Left cardiac atrium (tissue), 4 donors: ENCODE measurements around the gene CUEDC1. TPM values are rescaled to one million over a fixed set of nuclear protein-coding genes. Genes with fewer than 3 reads are reported as not detected.
A peak's percentile ranks its signal among the peaks of the same experiment; 100 is the strongest.

Experiments
- ATAC-seq, 2 donors: fragments of 200-7000 bp; cut with Tn5 transposase; one replicate each; pipeline ENCODE4 v1.9.1; 2020; ENCODE audit warnings: mild to moderate bottlenecking in 2 of 2, moderate library complexity in 2 of 2
- DNase-seq: peaks from one replicate; pipeline ENCODE4 v3.0.0-alpha.2; 2020
- intact Hi-C, 2 donors: fragments of 100-400 bp; cut with DNase I; formaldehyde crosslinking; loops; one replicate each; pipeline versions ENCODE4 v1.14.1 to v1.15.1; 2022 to 2023
- total RNA-seq, 2 donors: library from RNA; stranded (reverse); fragmentation: NEBNext Ultra II Directional; extraction: Animal tissue kit (Norgen Biotek cat#: 25700); gene quantifications; one replicate each; pipeline ENCODE4 v1.2.1, GENCODE V29; 2021
- donor health status: DM: no; HTN: yes; CAD: no.
- donor health status: DM: no; HTN: yes; CAD: no; lungs with severe emphysema.
- donor health status: DM: yes; HTN: yes; CAD: no.
- donor health status: Dilated cardiomyopathy.

Gene CUEDC1
- total RNA-seq, 2 donors from 2014 or later: 38.3 to 45.5 TPM

DNA sequence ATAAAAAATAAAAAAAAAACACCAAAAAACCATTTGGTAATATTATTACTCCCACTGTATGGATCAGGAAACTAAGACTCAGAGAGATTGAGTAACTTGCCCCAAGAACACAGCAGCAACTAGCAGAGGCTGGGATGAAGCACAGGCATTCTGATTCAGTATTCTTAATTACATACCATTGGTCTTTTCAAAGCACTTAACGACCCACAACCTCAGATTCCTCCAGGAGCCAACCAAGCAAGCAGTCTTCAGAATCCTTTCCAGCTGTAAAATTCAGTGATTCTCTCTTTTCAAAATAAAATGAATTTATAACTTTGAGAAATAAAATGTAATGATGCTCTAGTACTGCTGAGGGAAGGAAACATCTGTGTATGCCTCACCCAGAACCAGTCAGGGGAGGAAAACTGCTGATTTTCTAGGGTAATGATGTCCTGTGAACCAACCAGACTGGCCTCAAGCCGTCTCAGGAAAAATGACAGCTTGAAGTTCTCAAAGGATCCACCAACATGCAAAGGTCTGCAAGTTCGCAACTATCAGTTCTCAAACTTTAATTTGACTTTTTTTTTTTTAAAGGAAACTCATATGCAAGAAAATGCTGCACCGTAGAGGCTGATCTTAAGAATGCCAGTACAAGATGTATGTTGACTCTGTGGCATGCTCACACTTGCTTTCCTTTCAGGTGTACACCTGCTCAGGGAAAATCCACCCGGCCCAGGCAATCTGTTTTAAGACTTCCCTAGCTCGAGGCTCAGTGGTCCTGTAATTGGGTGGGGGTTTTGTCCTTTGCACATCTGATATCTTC is 9.0 kb downstream of the CUEDC1 start:
- ATAC-seq: no peak
- intact Hi-C loops: loop anchor here in 1 of 2 donors (5.0 kb wide), 1 partner anchor 54 kb away; no protein-coding TSS in a partner anchor

DNA sequence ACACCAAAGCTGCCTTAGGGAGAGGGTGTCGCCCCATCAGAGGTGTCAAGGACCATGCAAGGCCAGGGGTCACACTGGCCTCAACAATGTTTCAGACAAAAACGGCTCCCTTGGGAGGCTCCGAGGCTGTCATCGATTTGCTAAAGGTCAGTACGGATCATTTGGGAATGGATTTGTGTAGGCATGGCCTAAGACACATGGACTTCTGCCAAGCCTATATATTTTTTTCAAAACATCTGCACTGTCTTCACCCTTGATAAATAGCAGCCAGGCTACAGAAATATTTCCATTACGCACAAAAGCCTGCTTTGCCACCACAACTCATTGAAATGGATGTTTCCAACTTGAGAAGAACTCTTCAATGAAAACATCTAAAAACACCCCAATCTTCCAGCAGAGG is 10.3 kb downstream of the CUEDC1 start:
- DNase-seq (no peak), ATAC-seq (no peak)
- intact Hi-C loops: loop anchor here in 1 of 2 donors (5.0 kb wide), 1 partner anchor 53 kb away; no protein-coding TSS in a partner anchor

More for the DNA sequence above, 9.0 kb downstream of the CUEDC1 start:
- no peak for DNase-seq

DNA sequence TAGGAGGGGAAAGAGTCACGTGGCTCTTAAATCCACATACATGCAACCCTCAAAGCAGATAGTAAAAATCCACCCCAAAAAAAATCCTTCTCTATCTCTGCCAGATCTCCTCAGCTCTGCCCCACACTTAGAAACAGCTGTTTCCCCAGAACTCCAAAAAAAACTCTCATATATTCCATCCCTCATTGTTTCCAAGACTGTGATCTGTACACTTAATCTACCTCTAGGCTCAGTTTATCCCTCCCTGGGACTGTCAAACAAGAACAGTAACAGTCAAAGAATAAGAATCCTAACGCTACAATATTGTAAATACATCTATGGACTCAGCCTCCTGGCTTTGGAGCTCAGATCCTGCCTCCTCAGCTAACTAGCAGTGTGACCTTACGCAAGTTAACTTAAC is 11.6 kb downstream of the CUEDC1 start:
- no peak for DNase-seq
- intact Hi-C loops: no loop called here
- no peak for ATAC-seq

DNA sequence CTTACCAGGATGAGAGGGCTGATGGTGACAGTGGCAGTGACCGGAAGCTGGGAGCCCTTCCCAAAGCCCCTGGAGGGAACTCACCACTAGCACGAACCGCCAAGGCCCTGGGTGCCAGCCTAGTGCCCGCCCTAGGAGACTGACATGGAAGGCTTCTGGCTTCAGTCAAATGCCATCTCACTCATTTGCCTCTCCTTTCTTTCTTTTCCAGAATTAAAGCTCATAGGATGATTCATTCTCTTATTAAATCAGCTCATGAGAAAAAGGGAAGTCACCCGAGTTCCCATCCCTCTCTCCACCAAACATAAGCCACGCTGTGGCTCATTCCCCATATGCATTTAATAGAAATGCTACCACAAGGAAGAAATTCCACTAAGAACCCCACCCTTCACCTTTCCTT is 12.1 kb downstream of the CUEDC1 start:
- intact Hi-C loops: no loop called here
- DNase-seq (no peak), ATAC-seq (no peak)

DNA sequence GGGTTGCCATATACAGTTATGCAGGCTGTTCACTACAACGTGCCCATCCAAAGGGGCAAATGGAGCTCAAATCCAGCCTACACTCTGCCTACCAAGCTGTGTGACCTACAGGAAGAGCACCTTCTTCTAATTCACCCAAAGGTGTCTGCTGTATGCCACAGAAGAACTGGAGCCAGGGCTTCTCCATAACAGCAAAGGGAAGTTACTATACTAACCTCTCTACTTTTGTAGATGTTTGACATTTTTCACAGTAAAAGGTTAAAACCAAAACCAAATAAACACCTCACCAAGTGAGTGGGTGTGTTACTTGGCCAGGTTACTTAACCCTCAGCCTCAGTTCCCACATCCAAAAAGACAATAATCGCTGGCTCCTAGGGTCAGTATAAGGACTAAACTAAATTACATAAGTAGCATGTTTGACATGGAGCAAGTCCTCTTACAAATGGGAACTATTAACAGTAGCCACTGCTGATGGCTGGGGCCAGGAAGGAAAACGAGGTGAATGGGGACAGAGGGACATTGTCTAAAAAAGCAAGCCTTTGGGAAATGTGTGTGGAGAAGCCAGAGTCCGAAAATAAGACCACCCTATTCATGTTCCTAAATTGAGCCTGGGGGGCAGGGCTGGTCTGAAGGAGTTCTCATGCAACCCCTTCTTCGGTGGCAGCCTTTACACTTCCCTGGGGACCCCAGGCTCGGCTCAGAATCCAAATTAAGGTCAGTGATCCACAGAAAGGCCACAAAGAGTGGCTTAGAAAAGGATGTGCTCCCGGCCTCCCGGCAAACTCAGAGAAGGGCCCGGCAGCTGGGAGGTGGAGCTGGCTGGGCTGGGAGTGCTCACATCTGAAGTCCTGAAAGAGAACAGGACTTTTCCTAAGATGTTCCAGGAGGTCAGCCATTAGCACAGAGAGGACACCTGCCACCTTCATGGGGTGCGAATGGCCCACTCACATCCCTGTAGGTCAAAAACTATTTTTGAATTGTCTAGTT is 13.5 kb downstream of the CUEDC1 start:
- intact Hi-C loops: no loop called here
- ATAC-seq: no peak
- no peak for DNase-seq

DNA sequence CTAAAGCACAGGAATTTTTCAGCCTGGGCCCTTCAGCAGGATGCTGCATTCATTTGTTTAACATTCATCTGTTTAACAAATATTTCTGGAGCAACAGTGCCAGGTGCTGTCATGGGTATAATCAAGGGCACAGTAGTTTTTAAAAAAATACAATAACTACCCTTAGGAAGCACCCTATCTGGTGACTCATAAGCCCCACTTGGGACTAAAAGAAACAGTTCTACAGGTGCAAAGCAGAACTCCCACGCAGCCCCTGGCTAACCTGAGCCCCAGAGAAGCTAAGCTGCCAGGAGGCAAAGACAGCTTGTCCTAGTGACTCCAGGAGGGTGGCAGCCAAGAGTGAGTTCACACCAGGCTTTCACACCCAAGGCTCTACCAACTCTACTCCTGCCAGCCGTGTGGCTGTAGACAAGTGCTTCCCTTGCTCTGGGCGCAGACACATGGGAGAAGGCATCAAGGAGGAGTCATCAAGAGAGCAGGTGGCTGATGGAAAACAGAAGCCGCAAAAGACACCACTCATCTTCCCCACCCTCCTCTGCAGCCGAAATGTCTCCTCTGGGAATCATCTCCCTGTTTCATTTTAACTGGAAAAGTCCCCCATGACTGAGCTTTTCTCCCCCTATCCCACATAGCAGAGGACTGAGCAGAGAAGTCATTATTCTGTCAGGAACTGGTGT is 14.4 kb downstream of the CUEDC1 start:
- no peak for DNase-seq
- peak; percentile 25 to 41 for ATAC-seq
- intact Hi-C loops: no loop called here

DNA sequence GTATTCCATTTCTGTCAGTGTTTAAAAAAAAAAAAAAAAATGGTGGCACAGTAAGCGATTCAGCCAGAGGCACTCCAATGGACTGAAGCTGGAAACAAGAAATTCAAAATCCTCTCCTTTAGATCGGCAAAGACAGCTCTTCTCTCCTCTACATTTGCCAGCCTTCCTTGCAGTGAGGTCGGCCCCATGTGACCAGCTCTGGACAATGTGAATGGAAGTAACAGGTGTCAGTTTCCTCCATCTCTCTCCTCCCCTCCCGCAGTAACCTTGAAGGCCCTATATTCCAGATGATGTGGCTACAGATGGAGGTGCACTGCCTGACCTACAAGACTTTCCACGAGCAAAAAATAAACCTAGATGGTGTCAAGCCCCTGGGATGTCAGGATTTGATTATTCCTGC is 15.0 kb downstream of the CUEDC1 start:
- ATAC-seq (peak in 1 of 2 donors; percentile 8), DNase-seq (no peak)
- intact Hi-C loops: no loop called here

DNA sequence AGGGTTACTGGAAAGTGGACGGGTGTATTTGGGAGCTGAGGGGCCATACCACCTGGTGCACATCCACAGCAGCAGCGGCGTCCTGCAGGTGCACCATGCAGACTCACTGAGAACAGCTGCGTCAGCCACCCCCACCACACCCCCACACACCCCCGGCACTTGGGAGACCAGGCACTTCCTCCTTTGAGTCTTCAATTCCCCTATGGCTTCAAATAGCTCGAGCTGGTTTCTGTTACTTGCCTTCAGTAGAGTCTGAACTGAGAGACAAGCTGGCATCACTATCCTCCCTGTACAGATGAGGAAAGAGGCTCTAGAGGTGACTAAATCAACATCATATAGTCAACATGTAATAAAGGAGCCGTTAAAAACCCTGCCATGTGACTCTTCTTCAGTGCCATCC is 15.4 kb downstream of the CUEDC1 start:
- ATAC-seq (no peak), DNase-seq (peak; percentile 42)
- intact Hi-C loops: no loop called here

DNA sequence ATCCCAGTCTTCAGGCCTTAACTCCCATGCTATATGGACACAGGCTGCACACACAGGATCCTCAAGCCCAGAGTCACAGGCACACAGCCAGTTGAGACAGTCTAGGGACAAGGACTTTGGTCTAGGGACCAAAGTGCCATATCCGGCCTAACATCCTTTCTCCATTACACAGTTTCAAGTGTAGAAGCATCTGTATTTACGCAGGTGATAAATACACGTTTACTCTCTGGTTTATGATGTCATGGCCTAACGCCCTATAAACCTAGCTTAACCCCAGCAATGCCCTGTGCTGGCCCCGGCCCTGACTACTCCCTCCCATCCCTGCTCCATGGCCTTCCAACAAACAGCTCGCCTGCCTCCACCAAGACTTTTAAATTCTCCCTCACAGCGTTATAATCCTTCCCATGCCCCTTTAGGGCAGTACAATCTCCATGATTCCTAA is 17.1 kb downstream of the CUEDC1 start:
- intact Hi-C loops: no loop called here
- no peak for DNase-seq
- ATAC-seq: no peak

DNA sequence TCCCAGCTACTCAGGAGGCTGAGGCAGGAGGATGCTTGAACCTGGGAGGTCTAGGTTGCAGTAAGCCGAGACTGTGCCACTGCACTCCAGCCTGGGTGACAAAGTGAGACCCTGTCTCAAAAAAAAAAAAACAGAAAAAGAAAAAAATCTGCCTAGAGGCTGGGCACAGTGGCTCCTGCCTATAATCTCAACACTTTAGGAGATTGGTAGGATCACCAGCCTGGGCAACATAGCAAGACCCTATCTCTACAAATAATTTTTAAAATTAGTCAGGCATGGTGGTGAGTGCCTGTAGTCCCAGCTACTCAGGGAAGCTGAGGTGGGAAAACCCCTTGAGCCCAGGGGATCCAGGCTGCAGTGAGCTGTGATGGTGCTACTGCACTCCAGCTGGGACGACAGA is 17.7 kb downstream of the CUEDC1 start:
- intact Hi-C loops: no loop called here
- no peak for DNase-seq
- no peak for ATAC-seq

DNA sequence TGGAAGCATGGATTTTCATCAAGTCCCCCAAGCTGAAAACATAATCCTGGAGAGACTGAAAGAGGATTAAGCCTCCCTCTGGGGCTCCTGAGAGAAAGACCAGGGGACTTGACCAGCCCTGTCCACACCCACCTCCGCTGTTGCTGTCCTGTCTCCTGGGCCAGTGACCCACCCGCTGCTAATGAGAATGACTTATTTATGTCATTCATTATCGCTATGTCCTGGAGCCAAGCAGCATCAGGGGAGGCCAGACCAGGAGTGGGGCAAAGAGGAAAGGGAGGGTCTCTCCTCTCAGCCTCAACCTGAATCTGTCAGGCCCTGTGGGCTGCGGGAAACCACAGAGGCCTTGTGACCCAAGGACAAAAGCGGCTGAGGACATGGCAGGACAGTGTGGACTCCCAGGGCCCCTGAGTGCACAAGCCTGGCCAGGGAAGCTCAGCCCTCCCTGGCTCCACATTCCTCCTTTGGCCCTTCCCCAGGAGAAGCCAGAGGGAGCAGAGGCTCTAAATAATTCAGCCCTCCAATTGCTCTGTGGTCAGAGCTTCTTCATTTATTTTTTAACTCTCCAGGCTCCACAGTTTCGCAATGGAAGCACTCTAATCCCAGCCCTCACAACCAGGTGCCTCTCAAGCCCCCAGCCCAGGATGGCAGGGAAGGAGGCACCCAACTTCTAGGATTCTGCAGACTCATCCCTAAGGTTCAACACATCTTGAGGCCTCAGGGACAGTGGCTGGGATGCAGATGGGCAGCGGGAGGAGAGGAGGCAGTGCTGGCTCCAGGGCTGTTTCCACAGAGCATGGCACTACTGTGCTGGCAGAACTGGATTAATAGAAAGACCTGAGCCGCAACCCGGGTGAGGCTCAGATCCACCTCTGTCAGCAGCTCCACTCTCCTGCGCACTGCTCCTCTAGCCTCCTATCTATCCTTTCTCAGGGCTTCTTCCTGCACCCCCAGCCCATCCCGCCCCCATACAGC is 19.1 kb downstream of the CUEDC1 start:
- peak; percentile 59 for DNase-seq
- ATAC-seq: peak; percentile 82 to 88
- intact Hi-C loops: no loop called here

DNA sequence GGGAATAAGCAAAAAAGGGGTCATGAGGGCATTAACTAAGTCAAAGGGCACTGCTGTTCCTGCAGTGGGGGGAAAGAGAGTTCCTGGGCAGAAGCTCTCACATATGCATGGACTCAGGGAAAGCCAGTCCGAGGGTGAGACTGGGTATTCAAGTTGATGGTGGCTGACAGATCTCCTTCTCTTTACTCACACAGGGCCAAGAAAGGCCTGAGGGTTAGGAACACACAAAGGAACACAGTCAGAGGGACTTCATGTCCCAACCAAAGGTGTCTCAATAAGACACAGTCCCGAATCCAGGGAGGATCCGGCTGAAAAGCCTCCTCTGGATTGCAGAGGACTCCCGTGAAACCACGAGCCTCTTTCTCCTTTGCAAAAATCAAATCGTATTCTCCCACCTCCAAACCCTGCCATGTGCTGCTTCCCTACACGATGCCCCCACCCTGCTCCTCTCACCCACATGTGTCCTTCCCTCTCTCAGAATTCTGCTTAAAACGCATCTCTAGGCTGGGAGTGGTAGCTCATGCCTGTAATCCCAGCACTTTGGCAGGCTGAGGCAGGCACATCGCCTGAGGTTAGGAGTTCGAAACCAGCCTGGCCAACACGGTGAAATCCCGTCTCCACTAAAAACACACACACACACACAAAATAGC is 23.6 kb downstream of the CUEDC1 start:
- ATAC-seq: no peak
- intact Hi-C loops: no loop called here
- no peak for DNase-seq

DNA sequence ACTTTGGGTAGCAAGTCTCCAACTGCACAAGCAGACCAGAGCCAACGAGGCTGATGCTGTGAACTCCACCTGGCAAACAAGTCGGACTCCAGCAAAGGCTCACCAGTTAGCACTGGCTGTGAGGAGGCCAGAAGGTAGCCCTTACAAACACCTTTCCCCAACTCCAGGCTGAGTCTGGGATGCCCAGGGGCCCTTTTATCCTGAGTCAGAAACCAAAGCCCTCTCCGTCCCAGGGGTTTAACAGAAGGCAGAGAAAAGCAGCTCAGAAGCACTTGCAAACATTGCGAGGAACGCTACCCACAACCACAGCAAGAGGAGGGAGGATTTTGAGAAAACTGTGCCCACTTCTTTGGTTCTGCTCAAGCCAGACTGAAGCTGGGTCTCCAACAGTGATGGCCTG is 25.0 kb downstream of the CUEDC1 start:
- DNase-seq: peak; percentile 7
- no peak for ATAC-seq
- intact Hi-C loops: no loop called here

DNA sequence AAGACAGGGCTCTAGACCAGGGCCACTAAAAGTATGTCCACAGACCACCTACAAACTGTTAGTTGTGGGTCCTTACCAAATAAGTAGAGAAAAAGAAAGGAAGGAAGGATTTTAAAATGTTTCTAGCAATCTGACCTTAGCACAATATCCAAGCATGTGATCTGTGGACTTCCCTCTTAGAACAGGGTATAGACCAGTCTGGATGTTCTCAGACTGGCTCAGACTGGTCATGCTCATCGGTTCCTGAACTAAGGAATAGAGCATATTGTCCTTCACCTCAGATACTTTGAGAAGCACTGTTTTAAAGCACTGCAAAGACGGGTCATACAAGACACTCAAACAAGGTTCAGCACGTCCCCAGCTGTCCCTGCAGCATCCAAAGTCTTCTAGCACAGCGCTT is 25.8 kb downstream of the CUEDC1 start:
- ATAC-seq (peak in 1 of 2 donors; percentile 9), DNase-seq (no peak)
- intact Hi-C loops: no loop called here

DNA sequence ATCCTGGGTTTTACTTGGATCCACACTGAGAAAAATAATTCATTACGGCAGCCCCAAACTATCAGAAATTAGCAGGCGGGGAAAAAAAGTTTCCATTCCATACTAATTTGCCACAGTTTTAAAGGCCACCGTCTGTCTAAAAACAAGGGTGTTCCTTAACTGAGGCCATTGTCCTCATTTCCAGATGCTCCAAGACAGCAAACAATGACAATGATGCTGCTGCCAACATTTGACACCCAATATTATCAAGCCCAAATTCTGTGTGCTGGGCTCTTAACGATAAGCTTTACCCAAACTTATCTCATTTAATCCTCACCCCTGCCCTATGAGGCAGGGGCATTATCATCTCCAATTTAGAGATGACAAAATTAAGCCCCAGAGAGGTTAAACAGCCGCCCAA is 26.3 kb downstream of the CUEDC1 start:
- ATAC-seq (no peak), DNase-seq (peak; percentile 1)
- intact Hi-C loops: no loop called here

DNA sequence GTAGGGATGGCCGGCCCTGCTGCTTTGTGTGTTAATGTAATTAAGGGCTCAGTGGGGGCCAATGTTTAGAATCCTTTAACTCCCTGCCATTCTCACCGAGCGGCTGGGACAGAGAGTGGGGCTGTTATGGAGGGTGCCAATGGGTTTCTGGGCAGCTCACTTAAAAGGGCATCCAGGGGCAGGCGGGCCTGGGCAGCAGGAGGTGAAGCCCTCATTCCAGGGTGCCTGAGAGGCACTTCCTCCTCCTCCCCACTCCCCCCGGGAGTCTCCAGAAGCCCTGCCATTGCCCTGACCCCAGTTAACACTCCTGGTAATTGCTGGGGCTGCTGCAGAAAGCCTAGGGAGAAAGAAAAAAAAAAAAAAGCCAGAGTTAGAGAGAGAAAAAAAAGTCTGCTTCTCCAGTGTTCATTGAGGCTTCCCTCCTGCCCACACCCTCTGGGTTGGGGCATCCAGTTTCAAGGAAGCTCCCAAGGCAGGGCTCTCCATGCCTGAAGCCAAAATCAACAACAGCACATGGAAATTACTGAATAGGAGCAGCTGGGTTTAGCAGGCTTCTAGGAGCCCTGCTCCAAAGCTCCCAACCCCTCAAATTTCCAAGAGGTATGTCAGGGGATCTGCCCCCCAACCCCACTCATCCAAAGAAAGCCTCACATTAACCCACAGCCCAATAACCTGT is 28.0 kb downstream of the CUEDC1 start:
- ATAC-seq (peak; percentile 63 to 83), DNase-seq (peak; percentile 66)
- intact Hi-C loops: no loop called here

DNA sequence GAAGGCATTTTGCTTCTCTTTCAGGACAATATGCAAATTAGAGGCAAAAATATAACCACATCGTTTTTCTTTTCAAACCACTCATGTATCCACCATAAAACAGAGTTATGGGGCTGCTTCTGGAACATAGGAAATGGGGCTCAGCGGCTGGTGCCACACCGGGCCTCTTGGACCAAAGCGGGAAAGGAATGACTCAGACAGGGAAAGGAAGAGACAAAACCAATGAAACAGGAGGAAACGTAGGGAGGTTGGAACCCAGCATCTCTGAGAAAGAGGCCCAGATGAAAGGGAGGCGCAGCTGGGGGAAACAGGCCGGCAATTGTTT is 28.5 kb downstream of the CUEDC1 start:
- ATAC-seq (no peak), DNase-seq (no peak)
- intact Hi-C loops: no loop called here
